Measurements from ENCODE around the gene GPLD1.
"Not testable (repeated sequence)": the region's sequence is repeated elsewhere in the genome, so short reads cannot be mapped to it uniquely, and the experiment has no call there.

The GPLD1 gene, protein sequence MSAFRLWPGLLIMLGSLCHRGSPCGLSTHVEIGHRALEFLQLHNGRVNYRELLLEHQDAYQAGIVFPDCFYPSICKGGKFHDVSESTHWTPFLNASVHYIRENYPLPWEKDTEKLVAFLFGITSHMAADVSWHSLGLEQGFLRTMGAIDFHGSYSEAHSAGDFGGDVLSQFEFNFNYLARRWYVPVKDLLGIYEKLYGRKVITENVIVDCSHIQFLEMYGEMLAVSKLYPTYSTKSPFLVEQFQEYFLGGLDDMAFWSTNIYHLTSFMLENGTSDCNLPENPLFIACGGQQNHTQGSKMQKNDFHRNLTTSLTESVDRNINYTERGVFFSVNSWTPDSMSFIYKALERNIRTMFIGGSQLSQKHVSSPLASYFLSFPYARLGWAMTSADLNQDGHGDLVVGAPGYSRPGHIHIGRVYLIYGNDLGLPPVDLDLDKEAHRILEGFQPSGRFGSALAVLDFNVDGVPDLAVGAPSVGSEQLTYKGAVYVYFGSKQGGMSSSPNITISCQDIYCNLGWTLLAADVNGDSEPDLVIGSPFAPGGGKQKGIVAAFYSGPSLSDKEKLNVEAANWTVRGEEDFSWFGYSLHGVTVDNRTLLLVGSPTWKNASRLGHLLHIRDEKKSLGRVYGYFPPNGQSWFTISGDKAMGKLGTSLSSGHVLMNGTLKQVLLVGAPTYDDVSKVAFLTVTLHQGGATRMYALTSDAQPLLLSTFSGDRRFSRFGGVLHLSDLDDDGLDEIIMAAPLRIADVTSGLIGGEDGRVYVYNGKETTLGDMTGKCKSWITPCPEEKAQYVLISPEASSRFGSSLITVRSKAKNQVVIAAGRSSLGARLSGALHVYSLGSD

GRCh38 chr6:24489470-24489869 is at the start of gene GPLD1:
Gene GPLD1, minus strand, starts transcription at chr6:24489578. Its CDS starts 67 bp downstream, at chr6:24489511.
- no peak for DNase-seq

- no peak for DNase-seq
Measured at GRCh38 chr6:24537771-24538385, 48.5 kb upstream of the GPLD1 start.

- peak; percentile 19 for DNase-seq
Measured at GRCh38 chr6:24537082-24537699, 47.8 kb upstream of the GPLD1 start.

GRCh38 chr6:24536466-24536865 is 47.1 kb upstream of the GPLD1 start:
- peak; percentile 44 for DNase-seq

GRCh38 chr6:24535210-24535609 is 45.8 kb upstream of the GPLD1 start:
- no peak for DNase-seq

GRCh38 chr6:24534329-24534728 is 45.0 kb upstream of the GPLD1 start:
- no peak for DNase-seq

GRCh38 chr6:24529985-24530384 is 40.6 kb upstream of the GPLD1 start:
- DNase-seq: no peak

DNA sequence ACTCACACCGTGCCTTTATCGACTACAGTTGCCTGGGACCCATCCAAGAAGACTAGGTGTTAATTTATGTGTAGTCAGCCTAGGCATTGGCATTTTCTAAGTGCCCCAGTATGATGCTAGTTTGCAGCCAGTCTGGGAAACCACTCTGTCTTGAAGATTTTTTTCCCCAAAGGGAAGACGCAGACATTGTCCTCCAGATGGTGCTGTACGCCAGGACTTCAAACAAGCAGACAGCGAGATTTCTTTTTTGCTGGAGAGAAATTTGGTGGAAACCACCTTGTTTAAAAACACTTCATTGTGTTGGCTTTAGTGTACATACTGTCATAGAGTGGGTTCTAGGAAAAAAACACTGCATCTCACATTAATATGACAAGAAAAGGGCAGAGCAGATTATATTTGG is 35.4 kb upstream of the GPLD1 start:
- peak; percentile 58 for DNase-seq

- no peak for DNase-seq
Measured at GRCh38 chr6:24524329-24524728, 35.0 kb upstream of the GPLD1 start.

- peak; percentile 90 for DNase-seq
Measured at GRCh38 chr6:24522228-24523176, 33.1 kb upstream of the GPLD1 start.

DNA sequence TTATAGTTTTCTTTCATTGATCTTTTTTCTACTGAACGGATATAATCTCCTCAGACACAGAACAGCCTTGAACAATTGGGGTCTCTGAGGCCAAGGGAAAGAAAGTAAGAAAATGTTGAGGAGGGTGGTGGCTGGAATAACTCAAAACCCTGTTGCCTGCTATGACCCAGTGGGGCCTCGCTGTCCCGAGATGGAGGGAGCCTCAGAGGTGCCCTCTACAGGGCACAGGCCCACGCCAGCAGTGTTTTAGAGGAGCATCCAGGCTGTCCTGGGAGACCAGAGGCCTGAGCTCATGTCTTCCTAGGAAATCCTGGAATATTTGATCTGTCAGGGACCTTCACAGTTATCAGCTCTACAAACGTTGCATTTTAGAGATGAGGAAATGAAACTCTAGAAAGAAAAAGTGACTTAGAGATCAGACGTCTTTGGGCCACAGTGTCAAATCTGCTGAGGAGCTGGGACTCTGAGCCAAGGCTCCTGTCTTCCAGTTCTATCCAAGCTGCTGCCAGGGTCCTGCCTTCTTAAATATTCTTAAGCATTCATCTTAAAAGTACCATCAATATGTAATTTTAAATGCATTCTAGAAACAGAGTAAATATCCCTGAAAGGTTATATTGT is 31.7 kb upstream of the GPLD1 start:
- peak; percentile 28 for DNase-seq

- no peak for DNase-seq
Measured at GRCh38 chr6:24517659-24518543, 28.5 kb upstream of the GPLD1 start.

GRCh38 chr6:24513602-24514001 is 24.2 kb upstream of the GPLD1 start:
- no peak for DNase-seq

DNA sequence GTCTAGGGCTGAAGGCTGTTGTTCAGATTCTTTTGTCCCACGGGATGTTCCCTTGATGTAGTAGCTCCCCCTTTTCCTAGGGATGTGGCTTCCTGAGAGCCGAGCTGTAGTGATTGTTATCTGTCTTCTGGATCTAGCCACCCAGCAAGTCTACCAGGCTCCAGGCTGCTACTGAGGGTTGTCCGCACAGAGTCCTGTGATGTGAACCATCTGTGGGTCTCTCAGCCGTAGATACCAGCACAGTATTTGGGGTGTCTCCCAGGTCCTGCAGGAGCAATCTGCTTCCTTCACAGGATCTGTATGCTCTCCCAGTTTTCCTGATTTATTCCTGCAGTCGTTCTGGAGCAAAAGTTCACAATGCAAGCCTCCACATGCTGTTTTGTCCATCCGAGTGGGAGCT is 22.6 kb upstream of the GPLD1 start:
- not testable (repeated sequence) for DNase-seq

DNA sequence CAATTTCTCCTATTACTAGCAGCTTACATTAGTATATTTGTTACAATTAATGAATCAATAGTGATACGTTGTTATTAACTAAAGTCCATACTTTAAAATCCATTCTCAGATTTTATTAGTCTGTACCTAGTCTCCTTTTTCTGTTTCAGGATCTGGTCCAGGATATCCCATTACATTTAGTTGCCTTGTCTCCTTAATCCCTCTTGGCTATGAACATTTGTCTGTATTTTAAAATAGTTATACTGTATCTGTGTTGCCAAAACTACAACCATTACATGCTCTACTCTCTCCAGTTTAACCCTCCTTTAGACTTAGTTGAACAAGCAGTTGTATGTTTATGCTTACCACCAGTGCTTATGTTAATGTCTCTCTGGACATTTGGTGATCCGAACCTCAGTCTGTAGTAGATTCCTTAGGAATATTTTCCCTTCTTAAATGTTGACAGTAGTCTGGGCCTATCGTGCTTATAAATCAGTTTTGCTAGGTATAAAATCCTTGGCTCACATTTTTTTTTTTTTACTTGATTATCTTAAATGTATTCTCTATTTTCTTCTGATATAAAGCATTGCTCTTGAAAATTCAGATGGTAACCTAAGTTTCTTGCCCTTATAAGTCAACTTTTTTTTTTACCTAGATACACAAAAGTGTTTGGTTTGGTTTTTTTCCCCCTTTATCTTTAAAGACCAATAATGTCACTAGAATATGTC is 17.6 kb upstream of the GPLD1 start:
- no peak for DNase-seq

GRCh38 chr6:24504649-24505586 is 15.5 kb upstream of the GPLD1 start:
- no peak for DNase-seq

DNA sequence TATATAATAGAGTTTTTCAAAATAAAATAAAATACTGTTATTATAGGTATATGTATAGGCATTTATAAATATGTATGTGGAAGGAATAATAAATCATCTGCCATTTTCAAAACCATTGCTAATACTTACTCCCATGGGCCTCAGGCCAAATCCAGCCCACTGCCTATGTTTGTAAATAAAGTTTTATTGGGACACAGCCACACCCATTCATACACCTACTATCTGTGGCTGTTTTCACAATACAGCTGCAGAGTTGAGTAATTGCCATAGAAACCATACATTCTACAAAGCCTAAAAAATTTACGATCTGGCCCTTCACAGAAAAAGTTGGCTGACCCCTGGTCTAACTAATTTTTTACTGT is 14.9 kb upstream of the GPLD1 start:
- no peak for DNase-seq

- no peak for DNase-seq
Measured at GRCh38 chr6:24501914-24502313, 12.5 kb upstream of the GPLD1 start.

DNA sequence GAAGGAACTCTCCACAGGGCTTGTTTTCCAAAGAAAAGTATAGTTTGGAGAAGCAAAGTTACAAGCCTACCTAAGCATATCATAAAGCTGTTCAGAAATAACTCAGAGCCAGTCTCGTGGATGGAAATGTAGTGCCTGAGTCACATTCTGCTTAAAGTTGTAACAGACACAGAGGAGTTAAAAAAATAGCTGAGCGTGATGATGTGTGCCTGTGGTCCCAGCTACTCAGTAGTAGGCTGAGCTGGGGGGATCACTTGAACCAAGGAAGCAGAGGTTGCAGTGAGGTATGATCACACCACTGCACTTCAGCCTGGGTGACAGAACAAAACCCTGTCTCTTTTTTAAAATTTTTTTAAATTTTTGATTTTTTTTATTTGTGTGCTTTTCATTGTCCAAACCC is 12.0 kb upstream of the GPLD1 start:
- no peak for DNase-seq
